Activated B cell treated with CpG ODN at 0.5 μM for 24 hours (primary cell): ENCODE results near the gene OAF. TPM values are rescaled to one million over a fixed set of nuclear protein-coding genes. Genes with fewer than 3 reads are reported as not detected.

Experiments used
- ATAC-seq: fragments of 200-7000 bp; cut with Tn5 transposase; one replicate; pipeline ENCODE4 v1.10.0; 2021; ENCODE audit warnings: low read depth, mild to moderate bottlenecking, moderate library complexity
- CTCF ChIA-PET: fragments of 350-600 bp; sonication (Branson Sonifier 250); formaldehyde crosslinking; loops from one replicate; lab custom pipeline; 2021; ENCODE audit warnings: antibody characterized with exemption; lab: Charles Lee
- POLR2A ChIA-PET: fragments of 350-600 bp; sonication (Branson Sonifier 250); formaldehyde crosslinking; loops from one replicate; lab custom pipeline; 2021; ENCODE audit warnings: antibody characterized with exemption; lab: Charles Lee
- DNase-seq: peaks from one replicate; pipeline ENCODE4 v3.0.0; 2022
- H3K27ac Mint-ChIP-seq: one replicate; pipeline ENCODE4 v1.8.0; 2020; ENCODE audit warnings: mixed read lengths
- H3K27me3 Mint-ChIP-seq: one replicate; pipeline ENCODE4 v1.8.0; 2021; ENCODE audit warnings: mixed read lengths
- H3K36me3 Mint-ChIP-seq: one replicate; pipeline ENCODE4 v1.8.0; 2021; ENCODE audit warnings: low read depth, mixed read lengths
- H3K4me1 Mint-ChIP-seq: one replicate; pipeline ENCODE4 v1.8.0; 2021; ENCODE audit warnings: mixed read lengths
- H3K4me3 Mint-ChIP-seq: one replicate; pipeline ENCODE4 v1.8.0; 2020; ENCODE audit warnings: mild to moderate bottlenecking, mixed read lengths
- H3K9me3 Mint-ChIP-seq: one replicate; pipeline ENCODE4 v1.8.0; 2020; ENCODE audit warnings: mixed read lengths
- intact Hi-C: fragments of 100-400 bp; cut with micrococcal nuclease; formaldehyde crosslinking; loops from one replicate; pipeline ENCODE4 v1.15.1; 2024
- total RNA-seq: library from RNA; stranded (reverse); gene quantifications from 2 replicates; pipeline ENCODE4 v1.2.3, GENCODE V29; 2022
- TF ChIP-seq, protein P1 (sequence below): fragments of 200-600 bp; IDR thresholded peaks from one replicate; pipeline ENCODE4 v1.8.0; 2022; ENCODE audit warnings: antibody characterized with exemption, mild to moderate bottlenecking

The OAF gene
- total RNA-seq, 1 donor from 2014 or later = 0.78 TPM

DNA sequence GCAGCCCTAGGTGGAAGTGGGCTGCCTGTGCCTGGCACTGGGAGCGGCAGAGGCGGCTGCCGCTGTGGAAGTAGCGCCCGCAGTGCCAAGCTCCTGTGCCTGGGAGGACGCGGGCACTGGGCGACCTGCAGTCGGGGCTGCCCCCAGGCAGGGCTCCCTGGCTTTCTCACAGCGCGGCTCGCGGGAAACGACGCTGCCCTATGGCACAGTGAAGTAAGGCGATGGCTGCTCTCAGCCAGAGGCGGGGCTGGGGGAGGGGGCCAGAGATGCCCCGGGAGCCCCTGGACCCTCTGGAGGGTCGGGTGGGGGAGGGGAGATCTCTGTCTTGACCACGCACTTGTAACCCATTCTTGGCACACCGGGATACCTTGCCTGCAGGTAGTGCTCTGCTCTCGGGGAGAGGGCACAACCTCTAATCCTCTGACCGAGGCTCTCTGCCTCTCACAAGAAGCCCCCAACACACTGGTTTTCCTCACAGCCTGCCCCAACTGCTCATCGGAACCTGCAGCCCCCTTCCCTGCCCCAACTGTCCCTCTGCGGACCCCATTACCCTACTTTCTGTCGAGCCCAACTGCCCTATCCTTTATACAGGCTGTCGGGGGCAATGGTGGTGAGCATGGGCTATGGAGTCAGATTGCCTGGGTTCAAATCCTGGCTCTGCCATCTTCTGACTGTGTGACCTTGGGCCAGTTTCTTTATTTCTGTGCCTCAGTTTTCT lies 40.7 kb upstream of the OAF start:
- Mint-ChIP-seq H3K36me3 (no peaks in the 10 kb centered on the region), H3K4me3 (no peak overlapping the region), H3K9me3 (peaks cover 15% of the 10 kb centered on the region), H3K4me1 (peaks cover 12% of the 10 kb centered on the region), H3K27ac (no peak overlapping the region), H3K27me3 (peaks cover 79% of the 10 kb centered on the region)
- CTCF ChIA-PET = interaction anchor here (1.8 kb wide), 1 partner anchor 133 kb away, joined by 5 read pairs; no protein-coding TSS in a partner anchor
- TF ChIP-seq, protein P1, sequence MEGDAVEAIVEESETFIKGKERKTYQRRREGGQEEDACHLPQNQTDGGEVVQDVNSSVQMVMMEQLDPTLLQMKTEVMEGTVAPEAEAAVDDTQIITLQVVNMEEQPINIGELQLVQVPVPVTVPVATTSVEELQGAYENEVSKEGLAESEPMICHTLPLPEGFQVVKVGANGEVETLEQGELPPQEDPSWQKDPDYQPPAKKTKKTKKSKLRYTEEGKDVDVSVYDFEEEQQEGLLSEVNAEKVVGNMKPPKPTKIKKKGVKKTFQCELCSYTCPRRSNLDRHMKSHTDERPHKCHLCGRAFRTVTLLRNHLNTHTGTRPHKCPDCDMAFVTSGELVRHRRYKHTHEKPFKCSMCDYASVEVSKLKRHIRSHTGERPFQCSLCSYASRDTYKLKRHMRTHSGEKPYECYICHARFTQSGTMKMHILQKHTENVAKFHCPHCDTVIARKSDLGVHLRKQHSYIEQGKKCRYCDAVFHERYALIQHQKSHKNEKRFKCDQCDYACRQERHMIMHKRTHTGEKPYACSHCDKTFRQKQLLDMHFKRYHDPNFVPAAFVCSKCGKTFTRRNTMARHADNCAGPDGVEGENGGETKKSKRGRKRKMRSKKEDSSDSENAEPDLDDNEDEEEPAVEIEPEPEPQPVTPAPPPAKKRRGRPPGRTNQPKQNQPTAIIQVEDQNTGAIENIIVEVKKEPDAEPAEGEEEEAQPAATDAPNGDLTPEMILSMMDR = no peak
- POLR2A ChIA-PET = no interaction called here
- intact Hi-C loops = loop anchor here (2.0 kb wide), 1 partner anchor 503 kb away; no protein-coding TSS in a partner anchor
- DNase-seq = no peak
- ATAC-seq = no peak

DNA sequence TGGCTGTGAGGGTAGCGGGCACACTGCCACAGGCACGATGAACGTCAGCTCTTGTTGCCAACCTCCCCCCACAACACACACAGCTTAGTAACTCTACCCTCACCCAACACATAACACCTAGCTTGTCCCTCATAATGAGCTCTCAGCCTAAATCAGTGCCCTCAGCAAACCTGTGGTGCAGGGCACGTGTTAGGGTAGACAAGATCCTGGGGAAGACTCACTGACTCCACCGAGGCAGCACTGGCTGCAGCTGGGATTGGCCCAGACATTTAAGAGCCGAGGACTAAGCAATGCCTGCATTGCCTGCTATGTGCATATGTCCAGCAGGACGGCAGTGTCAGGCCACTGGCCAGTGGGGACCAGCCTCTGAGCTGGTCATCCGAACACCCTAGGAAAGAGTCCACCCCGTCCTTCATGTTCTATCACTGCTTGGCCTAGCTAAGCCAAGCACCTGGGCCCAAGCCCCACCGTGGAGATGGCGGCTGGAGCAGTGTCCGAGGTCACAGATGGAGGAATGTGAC lies 40.0 kb upstream of the OAF start:
- TF ChIP-seq, protein P1 = no peak
- intact Hi-C loops = no loop called here
- DNase-seq (no peak), ATAC-seq (no peak)
- peaks cover 12% of the 10 kb centered on the region for H3K4me1 Mint-ChIP-seq
- CTCF ChIA-PET = interaction anchor here (1.8 kb wide), 1 partner anchor 132 kb away, joined by 5 read pairs; no protein-coding TSS in a partner anchor
- peaks cover 9% of the 10 kb centered on the region for H3K9me3 Mint-ChIP-seq
- H3K27me3 Mint-ChIP-seq = peaks cover 72% of the 10 kb centered on the region
- no peaks in the 10 kb centered on the region for H3K36me3 Mint-ChIP-seq
- no peak overlapping the region for H3K27ac Mint-ChIP-seq
- POLR2A ChIA-PET = no interaction called here
- H3K4me3 Mint-ChIP-seq = no peak overlapping the region

DNA sequence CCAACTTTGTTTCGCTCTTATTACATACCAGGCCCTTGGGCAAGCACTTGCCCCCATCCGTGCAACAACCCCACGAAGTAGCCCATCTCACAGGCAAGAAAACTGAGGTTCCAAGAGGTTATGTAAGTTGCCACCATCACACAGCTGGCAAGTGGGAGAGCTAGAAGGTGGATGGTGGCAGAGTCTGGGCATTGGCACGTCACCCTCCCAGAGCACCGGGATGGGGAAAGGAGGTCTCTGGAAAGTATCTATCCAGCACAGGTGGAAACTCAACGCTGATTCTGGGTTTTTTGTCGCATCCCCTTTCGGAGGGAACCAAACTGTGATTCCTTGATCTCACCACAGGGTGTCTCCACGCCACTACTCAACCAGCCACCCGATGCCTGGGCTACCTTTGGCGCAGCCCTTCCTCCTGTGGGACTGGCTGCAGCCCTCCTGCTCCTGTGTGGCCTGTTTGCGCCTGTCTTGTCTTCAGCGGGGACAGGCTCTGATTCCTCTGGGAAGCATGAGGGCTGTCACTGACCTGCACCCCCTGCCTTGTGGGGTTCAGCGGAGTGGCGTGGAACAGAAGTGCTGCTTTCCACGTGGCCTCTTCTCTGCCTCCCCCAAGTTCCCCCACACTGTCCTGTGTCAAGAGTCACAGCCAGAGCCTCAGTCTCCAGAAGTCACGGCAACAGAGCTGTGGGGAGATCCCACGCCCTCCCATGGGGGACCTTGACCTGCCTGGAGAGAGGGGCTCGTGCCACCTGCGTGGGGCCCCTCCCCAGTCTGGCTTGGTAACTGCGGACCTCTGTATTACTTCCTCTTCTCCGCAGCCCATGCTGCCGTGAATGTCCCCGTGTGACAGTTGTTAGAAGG lies 38.5 kb upstream of the OAF start:
- H3K27ac Mint-ChIP-seq = no peak overlapping the region
- H3K9me3 Mint-ChIP-seq = no peaks in the 10 kb centered on the region
- H3K36me3 Mint-ChIP-seq = no peaks in the 10 kb centered on the region
- H3K4me3 Mint-ChIP-seq = no peak overlapping the region
- CTCF ChIA-PET = interaction anchor here (1.5 kb wide), 1 partner anchor 131 kb away, joined by 6 read pairs; no protein-coding TSS in a partner anchor
- peak; percentile 54 for ATAC-seq
- TF ChIP-seq, protein P1 = no peak
- peak; percentile 10 for DNase-seq
- POLR2A ChIA-PET = no interaction called here
- intact Hi-C loops = loop anchor here (1.0 kb wide), 1 partner anchor 131 kb away; no protein-coding TSS in a partner anchor
- peaks cover 12% of the 10 kb centered on the region for H3K4me1 Mint-ChIP-seq
- H3K27me3 Mint-ChIP-seq = peaks cover 61% of the 10 kb centered on the region

- H3K27ac Mint-ChIP-seq = no peak overlapping the region
- H3K4me3 Mint-ChIP-seq = no peak overlapping the region
- TF ChIP-seq, protein P1 = no peak
- ChIA-PET CTCF (interaction anchor here (1.5 kb wide), 1 partner anchor 130 kb away, joined by 6 read pairs; no protein-coding TSS in a partner anchor), POLR2A (no interaction called here)
- H3K4me1 Mint-ChIP-seq = peaks cover 12% of the 10 kb centered on the region
- H3K9me3 Mint-ChIP-seq = no peaks in the 10 kb centered on the region
- intact Hi-C loops = no loop called here
- no peaks in the 10 kb centered on the region for H3K36me3 Mint-ChIP-seq
- peaks cover 52% of the 10 kb centered on the region for H3K27me3 Mint-ChIP-seq
- DNase-seq (no peak), ATAC-seq (no peak)
These were observed 37.7 kb upstream of the OAF start for GRCh38 chr11:120173019-120173705.
